Stimulated activated CD8-positive, alpha-beta memory T cell treated with anti-CD3 and anti-CD28 coated beads, Interleukin-7, amount 100 ng/mL, for 1 hour (primary cell): ENCODE measurements around the gene MAGI1.
"Not testable (repeated sequence)": the region's sequence is repeated elsewhere in the genome, so short reads cannot be mapped to it uniquely, and the experiment has no call there.

Experiments used
- DNase-seq, 2 donors: peaks; one replicate each; pipeline ENCODE4 v3.0.0-alpha.2; 2020; ENCODE audit warnings: low read depth in 2 of 2

MAGI1 gene

GRCh38 chr3:65751123-65751700, 287.5 kb downstream of the MAGI1 start:
- no peak for DNase-seq

- no peak for DNase-seq
Measured at GRCh38 chr3:65749066-65749465, 289.7 kb downstream of the MAGI1 start.

- no peak for DNase-seq
Measured at GRCh38 chr3:65748326-65748725, 290.4 kb downstream of the MAGI1 start.

DNA sequence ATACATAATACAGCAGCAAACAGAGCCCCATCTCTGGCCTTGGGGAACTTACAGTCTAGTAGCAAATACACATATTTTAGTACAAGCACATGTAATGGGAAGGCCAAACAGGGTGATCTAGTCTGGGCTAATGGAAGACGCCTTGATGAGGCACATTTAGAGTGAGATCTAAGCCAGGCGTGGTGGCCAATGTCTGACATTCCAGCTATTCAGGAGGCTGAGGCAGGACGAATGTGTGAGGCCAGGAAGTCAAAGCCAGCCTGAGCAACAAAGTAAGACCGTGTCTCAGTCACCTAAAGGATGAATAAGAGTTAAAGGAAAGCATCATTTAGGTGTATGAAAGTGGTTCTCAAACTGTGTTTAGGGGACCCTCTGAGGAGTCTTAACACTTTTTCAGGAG, 291.9 kb downstream of the MAGI1 start:
- DNase-seq, result no peak

GRCh38 chr3:65745306-65745705, 293.4 kb downstream of the MAGI1 start:
- DNase-seq, result no peak

GRCh38 chr3:65742914-65743313, 295.8 kb downstream of the MAGI1 start:
- no peak for DNase-seq

GRCh38 chr3:65741540-65741939, 297.2 kb downstream of the MAGI1 start:
- no peak for DNase-seq

- DNase-seq, result no peak
Measured at GRCh38 chr3:65739901-65740541, 298.7 kb downstream of the MAGI1 start.

- DNase-seq, result no peak
Measured at GRCh38 chr3:65734792-65735191, 303.9 kb downstream of the MAGI1 start.

GRCh38 chr3:65734382-65734781, 304.3 kb downstream of the MAGI1 start:
- no peak for DNase-seq

DNA sequence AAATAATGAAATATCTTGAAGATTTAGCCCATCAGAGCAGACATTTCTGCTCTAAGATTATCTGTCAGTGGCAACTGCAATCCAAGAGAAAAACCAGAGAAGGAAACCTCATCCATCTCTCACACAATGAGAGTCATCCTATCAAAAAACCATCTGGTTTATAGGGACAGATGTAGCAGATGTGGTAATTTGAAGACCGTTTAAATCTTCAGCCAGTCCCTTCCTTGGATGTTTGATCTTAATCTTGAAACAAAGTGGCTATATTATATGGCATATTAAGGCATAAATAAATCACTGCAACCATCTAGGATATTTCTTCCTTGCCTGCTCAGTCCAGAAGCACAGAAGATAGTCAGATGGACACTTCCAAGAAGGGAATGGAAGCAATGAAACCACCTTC, 305.3 kb downstream of the MAGI1 start:
- DNase-seq, result no peak

GRCh38 chr3:65732051-65732935, 306.4 kb downstream of the MAGI1 start:
- no peak for DNase-seq

DNA sequence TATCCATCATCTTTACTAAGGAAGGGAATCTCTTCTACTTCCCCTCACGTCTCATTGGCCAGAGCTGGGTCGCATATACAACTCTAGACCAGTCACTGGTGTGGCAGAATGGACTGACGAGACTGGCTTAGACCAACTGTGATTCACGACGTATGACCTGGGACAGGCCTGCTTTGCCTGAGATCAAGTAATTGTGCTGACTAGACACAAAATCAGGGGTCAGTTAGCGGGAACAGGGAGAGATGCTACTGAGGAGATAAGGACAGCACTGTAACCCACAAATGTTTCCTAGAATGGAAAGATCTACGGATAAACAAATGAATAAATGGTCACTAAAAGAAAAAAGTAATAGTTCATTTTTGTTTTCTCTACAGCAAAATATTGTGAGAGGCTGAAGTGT, 308.3 kb downstream of the MAGI1 start:
- no peak for DNase-seq

DNA sequence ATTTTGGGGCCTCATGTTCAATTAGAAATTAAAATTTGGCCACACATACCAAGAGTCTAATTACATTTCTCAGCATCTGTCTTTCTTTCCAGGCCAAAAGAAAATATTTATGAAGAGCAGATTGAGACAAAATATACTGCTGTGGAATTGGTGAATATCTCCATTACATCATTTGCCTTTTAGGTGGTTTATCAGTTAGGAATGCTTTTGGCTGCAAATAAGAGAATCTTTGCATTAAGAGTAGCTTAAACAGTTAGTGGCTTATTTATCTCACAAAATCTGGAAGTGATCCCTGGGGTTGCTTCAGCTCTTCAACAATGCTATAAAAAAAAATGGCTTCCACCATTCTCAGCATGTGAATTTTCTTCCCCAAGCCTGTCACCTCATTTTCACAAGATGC, 308.7 kb downstream of the MAGI1 start:
- no peak for DNase-seq

GRCh38 chr3:65729555-65729954, 309.2 kb downstream of the MAGI1 start:
- no peak for DNase-seq

- no peak for DNase-seq
Measured at GRCh38 chr3:65728138-65728537, 310.6 kb downstream of the MAGI1 start.

DNA sequence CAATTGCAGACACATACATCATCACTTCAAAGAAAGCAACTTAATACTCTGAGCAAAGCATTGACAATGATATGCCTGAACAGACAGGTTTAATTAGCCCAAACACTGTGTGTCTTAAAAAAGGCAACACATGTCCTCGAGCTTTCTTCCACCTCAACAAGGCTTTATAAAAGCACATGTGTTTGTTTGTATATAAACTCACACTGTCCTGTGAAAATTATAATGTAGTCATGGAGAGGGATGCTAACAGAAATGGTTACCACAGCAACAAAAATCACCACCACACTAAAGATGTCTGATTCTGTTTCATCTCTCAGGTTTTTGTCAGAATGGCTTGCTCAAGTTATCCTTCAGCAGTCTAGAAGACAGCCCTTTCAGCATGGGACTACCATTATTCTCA, 314.7 kb downstream of the MAGI1 start:
- DNase-seq, result no peak

DNA sequence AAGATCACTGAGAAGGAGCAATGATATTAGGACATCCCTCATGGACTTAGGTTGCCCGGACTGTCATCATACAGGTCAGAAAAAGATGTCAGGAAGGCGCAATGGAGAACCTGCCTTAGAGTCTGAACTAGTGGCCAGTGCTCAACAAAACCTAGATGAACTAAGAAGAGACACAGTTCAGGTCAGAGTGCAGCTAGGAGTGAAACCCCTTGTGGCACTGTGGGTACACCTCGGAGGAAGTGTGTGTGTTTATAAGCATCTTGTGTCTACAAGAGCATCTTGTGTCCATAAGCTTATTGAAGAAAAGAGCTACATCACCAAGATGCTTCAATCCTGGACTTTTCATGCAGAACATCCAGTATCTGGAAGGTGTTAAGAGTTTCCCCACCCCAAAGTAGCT, 315.7 kb downstream of the MAGI1 start:
- DNase-seq, result no peak

GRCh38 chr3:65720989-65721737, 317.6 kb downstream of the MAGI1 start:
- no peak for DNase-seq

- DNase-seq, result not testable (repeated sequence)
Measured at GRCh38 chr3:65719639-65720038, 319.1 kb downstream of the MAGI1 start.

DNA sequence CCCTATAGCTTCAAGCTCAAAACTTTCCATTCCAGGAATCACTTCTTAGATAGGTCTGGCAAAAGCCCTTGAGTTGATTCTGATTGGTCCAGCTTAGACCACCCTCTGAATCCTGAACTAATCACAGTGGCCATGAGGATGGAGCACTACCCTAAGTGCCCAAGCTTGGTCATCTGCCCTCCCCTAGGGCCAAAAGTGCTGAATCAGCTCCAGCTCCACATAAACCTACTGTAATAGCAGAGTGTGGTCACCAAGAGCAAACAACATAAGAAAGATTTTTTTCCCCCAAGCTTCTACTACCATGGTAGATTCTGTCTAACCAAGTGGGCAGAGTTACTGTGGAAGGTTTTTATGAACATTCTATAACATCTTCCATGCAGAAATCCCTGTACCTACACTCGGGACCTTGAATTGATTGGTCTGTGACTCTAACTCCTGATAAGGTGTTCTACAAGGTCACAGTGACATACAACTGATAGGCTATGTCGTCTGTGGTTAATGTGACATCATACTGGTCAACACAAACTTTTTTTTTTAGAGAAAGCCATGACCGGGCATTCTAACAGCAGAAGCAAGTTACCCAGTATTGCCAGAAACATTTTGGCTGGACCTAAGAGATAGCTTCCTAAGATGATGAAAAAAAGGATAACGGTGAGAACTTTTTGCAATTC, 320.9 kb downstream of the MAGI1 start:
- no peak for DNase-seq
